ENCODE results near the gene CRB3.

GRCh38 chr19:6457958-6458694 is 5.9 kb upstream of the CRB3 start:
- TF ChIP-seq, protein P1, sequence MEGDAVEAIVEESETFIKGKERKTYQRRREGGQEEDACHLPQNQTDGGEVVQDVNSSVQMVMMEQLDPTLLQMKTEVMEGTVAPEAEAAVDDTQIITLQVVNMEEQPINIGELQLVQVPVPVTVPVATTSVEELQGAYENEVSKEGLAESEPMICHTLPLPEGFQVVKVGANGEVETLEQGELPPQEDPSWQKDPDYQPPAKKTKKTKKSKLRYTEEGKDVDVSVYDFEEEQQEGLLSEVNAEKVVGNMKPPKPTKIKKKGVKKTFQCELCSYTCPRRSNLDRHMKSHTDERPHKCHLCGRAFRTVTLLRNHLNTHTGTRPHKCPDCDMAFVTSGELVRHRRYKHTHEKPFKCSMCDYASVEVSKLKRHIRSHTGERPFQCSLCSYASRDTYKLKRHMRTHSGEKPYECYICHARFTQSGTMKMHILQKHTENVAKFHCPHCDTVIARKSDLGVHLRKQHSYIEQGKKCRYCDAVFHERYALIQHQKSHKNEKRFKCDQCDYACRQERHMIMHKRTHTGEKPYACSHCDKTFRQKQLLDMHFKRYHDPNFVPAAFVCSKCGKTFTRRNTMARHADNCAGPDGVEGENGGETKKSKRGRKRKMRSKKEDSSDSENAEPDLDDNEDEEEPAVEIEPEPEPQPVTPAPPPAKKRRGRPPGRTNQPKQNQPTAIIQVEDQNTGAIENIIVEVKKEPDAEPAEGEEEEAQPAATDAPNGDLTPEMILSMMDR (conservative IDR thresholded peaks at IDR 0.05; ENCODE audit: low read length): no peak
- TF ChIP-seq EZH2phosphoT487 (IDR thresholded peaks at IDR 0.05; ENCODE audit: borderline replicate concordance, low read depth, low read length): no peak

Measured in OCI-LY7 (cell line).